Measurements from ENCODE around the gene CCDC88C. TPM values are rescaled to one million over a fixed set of nuclear protein-coding genes. Genes with fewer than 3 reads are reported as not detected.

The CCDC88C gene
- total and polyA plus RNA-seq, 2 donors (not counting 3 experiments of a cell fraction or from before 2014, with no cell fraction given) = 11.4 to 52.1 TPM

DNA sequence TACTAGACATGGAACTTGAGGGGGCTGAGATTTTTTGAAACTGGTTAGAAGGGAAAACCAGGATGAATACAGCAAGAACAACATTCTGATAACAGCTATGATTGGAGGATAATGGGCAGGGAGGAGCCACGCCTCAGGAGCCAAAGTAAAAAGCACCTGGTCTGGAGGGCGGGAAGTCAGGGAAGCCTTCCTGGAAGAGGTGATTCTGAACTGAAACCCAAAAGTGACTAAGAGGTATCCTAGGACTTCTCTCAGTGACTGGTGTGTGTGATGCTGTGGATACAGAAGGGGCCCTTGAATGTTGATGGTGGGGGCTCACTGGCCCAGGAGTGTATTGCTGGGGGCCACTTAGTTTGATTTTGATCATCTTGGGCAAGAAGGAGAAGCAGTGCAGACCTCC, 154.3 kb downstream of the CCDC88C start:
- no peak for FAIRE-seq
- H3K27ac ChIP-seq (ENCODE audit: insufficient read depth, low read depth, low read length) = no peak overlapping the region

DNA sequence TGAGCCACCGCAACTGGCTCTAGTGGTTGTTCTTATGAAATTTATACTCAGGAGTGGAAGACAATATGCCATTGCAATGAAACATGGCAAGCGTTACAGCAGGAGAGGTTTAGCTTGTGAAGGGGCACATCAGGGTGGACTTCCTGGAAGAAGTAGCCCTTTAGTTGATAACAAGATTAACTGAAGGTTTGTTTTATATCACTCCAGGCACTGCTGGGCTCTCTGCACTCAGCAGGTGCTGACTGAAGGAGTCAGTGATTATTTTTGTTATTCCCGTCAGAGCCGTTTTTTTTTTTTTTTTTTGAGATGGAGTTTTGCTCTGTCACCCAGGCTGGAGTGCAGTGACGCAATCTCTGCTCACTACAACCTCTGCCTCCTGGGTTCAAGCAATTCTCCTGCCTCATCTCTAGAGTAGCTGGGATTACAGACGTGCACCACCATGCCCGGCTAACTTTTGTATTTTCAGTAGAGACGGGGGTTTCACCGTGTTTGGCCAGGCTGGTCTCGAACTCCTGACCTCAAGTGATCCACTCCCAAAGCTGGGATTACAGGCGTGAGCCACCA, 155.6 kb downstream of the CCDC88C start:
- intact Hi-C loops (cut with micrococcal nuclease) = no loop called here
- no peak for TF ChIP-seq JUN (IDR thresholded peaks at IDR 0.05; ENCODE audit: borderline replicate concordance, insufficient read depth, insufficient read length, low read depth)
- TF ChIP-seq MAX (IDR thresholded peaks at IDR 0.05; ENCODE audit: insufficient read depth, insufficient read length) = no peak
- TF ChIP-seq EZH2 (IDR thresholded peaks at IDR 0.05; ENCODE audit: borderline replicate concordance, low read depth, low read length, severe bottlenecking) = no peak
- no peak for TF ChIP-seq POLR2A (IDR thresholded peaks at IDR 0.05; ENCODE audit: low read depth, low read length)
- TF ChIP-seq POLR2AphosphoS5 (IDR thresholded peaks at IDR 0.05; ENCODE audit: insufficient read depth, low read depth, low read length) = no peak
- no peak for TF ChIP-seq MYC (IDR thresholded peaks at IDR 0.05; ENCODE audit: low read depth, low read length)
- TF ChIP-seq CTCF (IDR thresholded peaks at IDR 0.05; ENCODE audit: extremely low read depth in 1 of 2, insufficient read depth in 1 of 2, low read depth in 1 of 2, low read length in 2 of 2) = no peak
- TF ChIP-seq FOS (IDR thresholded peaks at IDR 0.05; ENCODE audit: borderline replicate concordance, insufficient read depth, low read length) = no peak
- no peaks in the 10 kb centered on the region for H3K36me3 ChIP-seq (ENCODE audit: control insufficient read depth in 2 of 2, extremely low read depth in 1 of 2, insufficient read depth in 2 of 2, low read length in 2 of 2)
- H3K27ac ChIP-seq (ENCODE audit: insufficient read depth, low read depth, low read length) = no peak overlapping the region
- no peaks in the 10 kb centered on the region for H4K20me1 ChIP-seq (replicated peaks; ENCODE audit: control insufficient read depth, extremely low read depth, insufficient read depth, low read length)
- H3K4me3 ChIP-seq (replicated peaks in 1 of 3; ENCODE audit: insufficient read depth in 1 of 3, low read depth in 1 of 3, low read length in 3 of 3) = no peak overlapping the region
- H3K9me3 ChIP-seq (replicated peaks; ENCODE audit: control insufficient read depth, insufficient read depth, low read length) = no peaks in the 10 kb centered on the region
- no peaks in the 10 kb centered on the region for H3K27me3 ChIP-seq (ENCODE audit: control insufficient read depth in 2 of 2, insufficient read depth in 2 of 2, low read length in 2 of 2)
- H3K9me1 ChIP-seq (replicated peaks; ENCODE audit: control insufficient read depth, extremely low read depth, insufficient read depth, low read length) = no peaks in the 10 kb centered on the region
- H3K4me2 ChIP-seq (ENCODE audit: insufficient read depth, low read length) = no peak overlapping the region
- CTCF ChIA-PET = interaction anchor here (0.6 kb wide), 1 partner anchor 89 kb away, joined by 3 read pairs; no protein-coding TSS in a partner anchor
- no peak overlapping the region for H3K9ac ChIP-seq (replicated peaks; ENCODE audit: extremely low read depth, insufficient read depth, low read length)
- no peak for DNase-seq (ENCODE audit: low read depth, low spot score)
- peaks cover 9% of the 10 kb centered on the region for H3K4me1 ChIP-seq (ENCODE audit: control insufficient read depth, extremely low read depth, insufficient read depth, low read length)
- no peak for FAIRE-seq
- dilution Hi-C loops (cut with MboI; ENCODE audit: extremely low pct_ligation_motif_present, low sequenced_read_pairs) = no loop called here
- POLR2A ChIA-PET = interaction anchor here (0.7 kb wide), 1 partner anchor 12 kb away, joined by 12 read pairs; no protein-coding TSS in a partner anchor
- H3K79me2 ChIP-seq (ENCODE audit: control insufficient read depth, insufficient read depth, low read length) = no peaks in the 10 kb centered on the region
- no TSS peak for BruUV-seq (replicated peaks)
- H2AFZ ChIP-seq (ENCODE audit: low read depth, low read length) = no peak overlapping the region

More for the DNA sequence above, 154.3 kb downstream of the CCDC88C start:
- BruUV-seq (replicated peaks) = no TSS peak
- Histone ChIP-seq H3K9me3 (replicated peaks; ENCODE audit: control insufficient read depth, insufficient read depth, low read length) (no peaks in the 10 kb centered on the region), H3K4me1 (ENCODE audit: control insufficient read depth, extremely low read depth, insufficient read depth, low read length) (peaks cover 3% of the 10 kb centered on the region), H2AFZ (ENCODE audit: low read depth, low read length) (no peak overlapping the region), H3K9ac (replicated peaks; ENCODE audit: extremely low read depth, insufficient read depth, low read length) (no peak overlapping the region), H3K27me3 (ENCODE audit: control insufficient read depth in 2 of 2, insufficient read depth in 2 of 2, low read length in 2 of 2) (no peaks in the 10 kb centered on the region), H3K4me3 (replicated peaks in 1 of 3; ENCODE audit: insufficient read depth in 1 of 3, low read depth in 1 of 3, low read length in 3 of 3) (no peak overlapping the region), H3K79me2 (ENCODE audit: control insufficient read depth, insufficient read depth, low read length) (no peaks in the 10 kb centered on the region), H3K36me3 (ENCODE audit: control insufficient read depth in 2 of 2, extremely low read depth in 1 of 2, insufficient read depth in 2 of 2, low read length in 2 of 2) (no peaks in the 10 kb centered on the region), H4K20me1 (replicated peaks; ENCODE audit: control insufficient read depth, extremely low read depth, insufficient read depth, low read length) (no peaks in the 10 kb centered on the region), H3K9me1 (replicated peaks; ENCODE audit: control insufficient read depth, extremely low read depth, insufficient read depth, low read length) (no peaks in the 10 kb centered on the region), H3K4me2 (ENCODE audit: insufficient read depth, low read length) (no peak overlapping the region)
- no peak for TF ChIP-seq JUN (IDR thresholded peaks at IDR 0.05; ENCODE audit: borderline replicate concordance, insufficient read depth, insufficient read length, low read depth)
- TF ChIP-seq FOS (IDR thresholded peaks at IDR 0.05; ENCODE audit: borderline replicate concordance, insufficient read depth, low read length) = no peak
- no peak for TF ChIP-seq MAX (IDR thresholded peaks at IDR 0.05; ENCODE audit: insufficient read depth, insufficient read length)
- DNase-seq (ENCODE audit: low read depth, low spot score) = no peak
- CTCF ChIA-PET = interaction anchor here (1.3 to 2.7 kb wide), 3 partner anchors 11 to 90 kb away, joined by 3 to 22 read pairs (median 6); no protein-coding TSS in a partner anchor
- dilution Hi-C loops (cut with MboI; ENCODE audit: extremely low pct_ligation_motif_present, low sequenced_read_pairs) (no loop called here), intact Hi-C loops (cut with micrococcal nuclease) (loop anchor here (1.0 kb wide), 1 partner anchor 20 kb away; no protein-coding TSS in a partner anchor)
- POLR2A ChIA-PET = no interaction called here

Data from endothelial cell of umbilical vein (primary cell).